H1 (cell line): ENCODE data around the gene SLX4IP. TPM values are rescaled to one million over a fixed set of nuclear protein-coding genes. Genes with fewer than 3 reads are reported as not detected.

Experiments
- microRNA-seq, 2 experiments: library from miRNA; unstranded; fragments of <30 nt; microRNA quantifications; one replicate each; pipeline versions ENCODE4 to v1.2.0, GENCODE V29; 2016 to 2020; ENCODE audit warnings: borderline microRNAs expressed in 2 of 2, borderline number of aligned reads in 2 of 2, borderline replicate concordance in 1 of 2
- polyA plus RNA-seq, 7 experiments: library from polyadenylated mRNA; depleted of rRNA in 3 of 7; stranded (reverse) in 5 of 7; unstranded in 2 of 7; fragments of >200 nt in 5 of 7; fragments of 200-250 nt in 2 of 7; gene quantifications; 1 replicate in 5 of 7; 2 replicates in 1 of 7; 4 replicates in 1 of 7; pipeline versions ENCODE4 v1.2.1 to v1.2.3, GENCODE V29; 2011 to 2013; ENCODE audit warnings: missing spikeins in 2 of 7, mixed read lengths in 2 of 7
- small RNA-seq: library from polyadenylated mRNA; stranded (forward); fragments of <200 nt; extraction: miRNeasy Mini kit (QIAGEN cat#:217004); gene quantifications from one replicate; pipeline ENCODE3, GENCODE V24; 2013; ENCODE audit not compliant: insufficient read depth
- total RNA-seq: library from RNA; stranded (reverse); fragmentation: NEBNext Ultra II Directional; extraction: Animal tissue kit (Norgen Biotek cat#: 25700); gene quantifications from 2 replicates; pipeline ENCODE4 v1.2.1, GENCODE V29; 2021

SLX4IP gene
- total and polyA plus RNA-seq, 2 of the 8 experiments (the other 6 are each of a cell fraction or from before 2014, with no cell fraction given): 2.4 to 8.7 TPM

Small RNA genes lying within 50 kb of the gene (microRNA-seq; reads per million reads assigned to microRNA genes)
- gene MIR6870: 0 reads per million in 2 experiments

Small RNA genes lying within 50 kb of the gene (small RNA-seq; reads per million reads assigned to genes)
- not detected for gene MIR6870

Other genes starting within 250 kb of the SLX4IP start
- gene SNAP25, start 216.5 kb upstream of the SLX4IP start, total RNA-seq: 0.52 and 0.69 TPM in 2 replicates
- 0.30 and 0.51 TPM in 2 replicates for gene SNAP25, start 216.5 kb upstream of the SLX4IP start, polyA plus RNA-seq (2011; rRNA removed)
- 21.7 and 24.8 TPM in 2 replicates for gene MKKS, start 1.1 kb upstream of the SLX4IP start, total RNA-seq
- gene MKKS, start 1.1 kb upstream of the SLX4IP start, polyA plus RNA-seq (2011; rRNA removed): 8.3 and 15.9 TPM in 2 replicates
- gene JAG1, start 238.7 kb downstream of the SLX4IP start, total RNA-seq: 27.3 and 29.1 TPM in 2 replicates
- 13.5 and 19.7 TPM in 2 replicates for gene JAG1, start 238.7 kb downstream of the SLX4IP start, polyA plus RNA-seq (2011; rRNA removed)